Activated CD8-positive, alpha-beta memory T cell treated with anti-CD3 and anti-CD28 coated beads for 4 hours (primary cell): ENCODE measurements around the gene CDH2.

Experiments used
- DNase-seq, 2 donors: peaks; one replicate each; pipeline ENCODE4 v3.0.0-alpha.2; 2020; ENCODE audit warnings: low read depth in 2 of 2

CDH2 gene

DNA sequence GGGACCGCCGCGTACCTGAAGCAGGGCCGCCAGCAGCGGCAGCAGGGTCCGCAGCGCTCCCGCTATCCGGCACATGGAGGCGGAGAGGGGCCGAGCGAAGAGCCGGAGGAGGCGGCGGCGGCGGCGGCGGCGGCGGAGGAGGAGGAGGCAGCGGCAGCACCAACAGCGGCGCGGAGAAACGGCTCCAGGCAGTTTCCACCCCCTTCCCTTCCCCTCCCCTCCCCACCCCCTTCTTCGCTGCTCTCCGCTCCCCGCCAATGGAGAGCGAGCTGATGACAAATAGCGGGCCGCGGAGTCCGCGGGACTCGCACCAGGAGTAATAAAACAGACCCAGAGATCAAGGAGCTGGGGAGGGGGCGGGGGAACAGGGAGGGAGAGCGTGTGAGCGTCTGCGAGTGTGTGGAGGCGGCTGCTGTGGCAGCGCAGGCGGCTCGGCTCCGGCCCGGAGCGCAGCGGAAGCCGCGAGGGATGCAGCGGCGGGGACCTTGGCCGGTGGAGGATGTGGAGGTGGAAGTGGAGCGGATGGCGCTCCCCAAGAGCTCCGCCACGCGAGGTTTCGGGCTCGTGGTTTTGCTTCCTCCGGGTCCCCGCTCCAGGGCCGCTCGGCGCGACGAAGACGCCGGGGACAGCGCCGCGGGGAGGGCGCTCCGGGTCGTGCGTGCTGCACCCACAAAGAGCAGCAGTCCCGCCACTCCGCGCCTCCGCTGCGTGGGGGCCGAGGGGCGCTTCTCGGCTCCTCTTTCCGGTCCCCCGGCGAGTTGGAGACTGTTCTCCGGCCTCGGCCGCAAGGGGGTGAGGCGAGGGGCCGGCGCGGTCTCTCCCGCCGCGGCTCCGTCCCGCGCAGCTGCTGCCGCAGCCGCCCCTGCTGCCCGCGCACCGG is at the start of gene CDH2:
Gene CDH2, minus strand, starts transcription at position 183 of the 880 bp plus-strand sequence. Its CDS starts 108 bp downstream, at position 75.
- DNase-seq = no peak

- no peak for DNase-seq
These were observed 35.1 kb upstream of the CDH2 start for GRCh38 chr18:28212060-28212459.

GRCh38 chr18:28208712-28209265 is 31.9 kb upstream of the CDH2 start:
- no peak for DNase-seq

GRCh38 chr18:28208268-28208667 is 31.3 kb upstream of the CDH2 start:
- no peak for DNase-seq

DNA sequence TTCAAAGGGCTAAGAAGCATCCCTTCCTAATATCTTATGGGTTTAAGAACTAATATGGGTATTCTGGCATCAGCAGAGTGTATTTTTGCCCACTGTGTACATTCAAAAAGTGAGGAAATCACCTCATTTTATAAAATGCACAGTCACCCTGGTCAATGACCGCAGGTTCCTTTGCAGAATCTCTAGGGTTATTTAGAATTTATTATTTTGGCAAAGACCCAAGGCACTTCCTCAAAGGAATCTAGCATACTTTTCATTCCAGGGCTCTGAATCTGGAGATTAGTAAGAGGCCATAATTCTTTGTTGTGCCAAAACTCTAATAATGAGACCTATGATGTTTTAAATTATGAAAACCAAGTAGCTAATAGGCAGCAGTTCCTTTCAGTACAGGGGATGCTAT is 27.2 kb upstream of the CDH2 start:
- DNase-seq = no peak

- DNase-seq = no peak
These were observed 24.1 kb upstream of the CDH2 start for GRCh38 chr18:28201056-28201455.

- DNase-seq = no peak
These were observed 21.7 kb upstream of the CDH2 start for GRCh38 chr18:28198620-28199019.

- no peak for DNase-seq
These were observed 16.3 kb upstream of the CDH2 start for GRCh38 chr18:28193177-28193778.

- DNase-seq = no peak
These were observed 12.7 kb upstream of the CDH2 start for GRCh38 chr18:28189400-28190239.

GRCh38 chr18:28185121-28185520 is 8.2 kb upstream of the CDH2 start:
- DNase-seq = no peak

DNA sequence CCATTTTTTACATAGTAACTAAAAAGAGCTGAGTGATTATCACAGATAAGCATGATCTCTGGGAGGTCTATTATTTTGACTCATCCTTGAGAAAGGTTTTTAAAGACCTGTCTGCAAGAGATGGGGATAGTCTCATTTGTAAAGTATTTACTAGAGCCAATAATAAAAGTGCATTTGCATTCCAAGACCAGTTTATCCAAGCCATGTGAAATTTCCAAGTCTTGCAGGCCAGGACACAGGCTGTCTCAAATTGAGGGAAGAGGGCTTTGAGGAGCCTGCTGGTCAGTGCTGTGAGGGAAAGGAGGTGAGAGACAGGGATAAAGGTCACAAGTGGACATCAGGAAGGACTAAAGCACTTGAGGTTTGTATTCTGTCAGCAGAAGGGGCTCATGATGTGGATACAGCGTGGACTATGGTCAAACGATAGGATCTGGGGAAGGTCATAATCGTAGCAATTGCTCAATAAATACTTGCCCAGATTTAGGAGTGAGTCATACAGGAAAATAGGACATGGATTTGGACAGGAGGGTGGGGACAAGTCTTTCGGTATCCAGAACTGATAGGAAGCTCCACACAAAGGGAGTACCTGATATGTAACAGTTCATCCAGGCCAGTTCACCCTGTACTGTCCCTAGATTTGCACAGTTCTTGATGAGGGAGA is 6.6 kb upstream of the CDH2 start:
- DNase-seq = no peak

GRCh38 chr18:28181616-28182015 is 4.7 kb upstream of the CDH2 start:
- DNase-seq = no peak

DNA sequence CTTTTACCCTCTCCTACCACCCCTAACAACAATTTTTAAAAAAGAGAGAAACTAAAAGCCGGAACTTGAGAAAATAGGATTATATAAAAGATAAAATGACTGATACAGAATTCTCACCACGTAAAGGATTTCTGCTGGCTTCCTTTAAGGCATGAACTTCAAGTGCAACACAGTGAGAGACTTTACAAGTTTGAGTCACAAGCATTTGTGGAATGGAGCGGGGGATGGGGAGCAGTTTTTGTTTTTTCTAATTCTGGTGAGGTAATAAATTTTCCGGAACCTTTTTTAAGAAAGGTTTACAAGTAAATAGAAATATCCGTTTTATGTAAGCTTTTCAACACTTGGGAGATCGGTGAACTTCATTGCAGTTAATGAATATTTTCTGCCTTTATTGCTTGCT is 1.8 kb upstream of the CDH2 start:
- DNase-seq = no peak

DNA sequence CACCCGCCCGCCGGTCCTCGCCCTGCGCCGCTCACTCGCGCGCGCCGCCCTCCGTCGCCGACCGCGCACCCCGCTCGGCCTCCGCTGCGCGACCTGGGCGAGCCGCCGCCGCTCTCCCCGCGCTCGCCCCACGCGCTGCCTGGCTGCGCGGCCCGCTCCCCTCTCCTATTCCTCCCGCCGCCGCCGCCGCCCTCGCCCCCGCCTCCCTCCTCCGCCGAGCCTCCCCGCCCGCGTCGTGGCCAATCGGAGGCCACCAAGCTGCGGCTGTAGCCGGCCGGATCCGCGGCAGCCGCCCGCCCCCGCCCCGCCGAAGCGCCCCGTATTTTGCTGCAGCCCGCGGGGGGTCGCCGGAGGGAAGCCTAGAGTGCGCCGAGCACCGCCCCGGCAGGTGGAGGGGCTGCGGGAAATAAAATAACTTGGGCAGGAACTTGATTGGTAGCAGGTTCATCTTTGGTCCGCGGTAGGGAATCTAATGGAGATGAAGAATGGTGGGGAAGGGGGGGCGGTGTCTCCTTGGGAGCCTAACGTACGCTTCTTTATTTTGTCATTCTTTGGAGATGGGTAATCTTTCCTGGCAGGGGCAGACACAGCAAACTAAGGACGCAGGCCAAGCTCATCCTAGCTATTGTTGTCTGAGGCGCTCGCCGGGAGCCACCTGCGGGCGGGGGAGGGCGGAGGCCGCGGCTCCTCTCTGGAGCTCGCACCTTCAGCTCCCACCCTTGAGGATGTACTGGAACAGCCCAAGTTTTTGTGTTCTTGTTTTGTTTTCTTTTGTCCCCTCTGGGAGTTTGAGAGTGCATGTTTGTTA is 1.1 kb upstream of the CDH2 start:
- DNase-seq = no peak

GRCh38 chr18:28176698-28176947 is 307 bp downstream of the CDH2 start:
- DNase-seq = no peak

- no peak for DNase-seq
These were observed 816 bp downstream of the CDH2 start for GRCh38 chr18:28175930-28176697.

DNA sequence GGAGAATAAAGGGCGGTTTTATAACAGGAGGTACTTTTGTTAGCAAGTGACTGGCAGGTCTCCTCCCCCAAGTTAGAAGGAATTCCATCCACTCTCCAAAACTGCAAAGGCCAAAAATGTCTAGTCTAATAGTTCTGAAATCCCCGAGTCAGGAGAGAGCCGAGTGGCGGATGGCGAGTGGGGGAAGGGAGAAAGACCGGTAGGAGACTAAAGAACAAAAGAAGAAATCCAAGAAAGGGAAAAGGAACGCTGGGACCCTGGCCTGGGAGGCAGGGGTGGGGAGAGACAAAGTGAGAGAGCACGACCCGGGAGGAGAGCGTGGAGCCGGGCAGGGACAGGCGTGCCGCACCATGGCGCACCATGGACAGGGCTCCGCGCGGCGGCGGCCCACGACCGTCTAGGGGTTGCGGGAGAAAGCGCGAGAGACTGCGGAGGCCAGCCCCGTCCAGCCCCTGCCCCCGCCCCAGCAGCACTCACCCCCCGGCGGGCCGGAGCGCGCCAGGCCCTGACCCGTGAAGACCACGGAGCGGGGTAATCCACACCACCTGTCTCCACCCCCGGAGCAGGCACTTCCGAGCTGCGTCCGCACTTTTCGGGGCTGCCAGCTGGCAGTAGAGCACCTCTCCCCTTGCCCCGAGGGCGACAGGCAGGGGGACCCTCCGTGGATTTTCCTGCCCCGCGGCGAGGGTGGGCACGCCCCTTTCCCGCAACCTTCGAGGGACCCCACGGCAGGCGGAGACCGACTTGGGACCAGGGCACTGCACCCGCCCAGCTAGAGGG is 1.6 kb downstream of the CDH2 start:
- no peak for DNase-seq

GRCh38 chr18:28174181-28174905 is 2.6 kb downstream of the CDH2 start:
- no peak for DNase-seq

DNA sequence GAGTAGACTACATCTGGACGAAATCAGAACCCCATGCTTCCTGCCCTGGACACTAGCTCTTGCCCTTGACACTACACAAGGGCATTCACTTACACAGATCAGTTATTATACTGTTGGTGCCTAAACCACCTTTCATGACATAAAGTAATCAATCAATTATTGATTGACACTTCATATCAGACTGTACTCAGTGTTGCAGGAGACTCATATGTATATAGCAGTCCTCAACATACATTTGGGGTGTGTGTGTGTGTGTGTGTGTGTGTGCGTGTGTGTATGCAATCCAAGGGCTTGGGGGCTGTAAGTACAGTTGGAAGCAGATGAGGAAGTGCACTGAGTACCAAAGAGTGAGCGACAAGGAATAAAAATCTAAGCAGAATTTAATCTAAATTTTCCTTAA is 5.1 kb downstream of the CDH2 start:
- no peak for DNase-seq
